HL-60 (cell line): ENCODE results near the gene AMN1.
"Not testable (repeated sequence)": the region's sequence is repeated elsewhere in the genome, so short reads cannot be mapped to it uniquely, and the experiment has no call there.

Source experiments
- DNase-seq, 2 experiments: peaks; one replicate each; pipeline ENCODE4 v3.0.0-alpha.2; 2010 to 2020; ENCODE audit warnings: low read depth in 1 of 2, low spot score in 1 of 2
- H3K27ac ChIP-seq: fragments of 250-450 bp; sonication (Bioruptor Pico); replicated peaks from 2 replicates; pipeline ENCODE4 v1.5.1; 2020; ENCODE audit warnings: mild to moderate bottlenecking, moderate library complexity
- H3K27me3 ChIP-seq: fragments of 250-450 bp; sonication (Bioruptor Pico); 2 replicates; pipeline ENCODE4 v1.5.1; 2021; ENCODE audit warnings: mild to moderate bottlenecking, moderate library complexity; ENCODE audit not compliant: insufficient read depth, poor library complexity, severe bottlenecking
- H3K4me3 ChIP-seq: replicated peaks from 2 replicates; pipeline ENCODE4 v1.5.1; 2011; ENCODE audit warnings: mild to moderate bottlenecking, control low read depth, low read length; ENCODE audit not compliant: insufficient read depth
- GABPA ChIP-seq: IDR thresholded peaks from 2 replicates; pipeline ENCODE4 v1.6.1; 2012; ENCODE audit warnings: low read depth
- POLR2AphosphoS5 ChIP-seq: IDR thresholded peaks from 2 replicates; pipeline ENCODE4 v1.6.1; 2012; ENCODE audit warnings: low read depth
- SPI1 ChIP-seq: IDR thresholded peaks from 2 replicates; pipeline ENCODE4 v1.6.1; 2012; ENCODE audit warnings: low read depth, mild to moderate bottlenecking, borderline replicate concordance
- TF ChIP-seq, protein P1 (sequence below): IDR thresholded peaks from 2 replicates; pipeline ENCODE4 v1.6.1; 2012; ENCODE audit warnings: low read depth; ENCODE audit not compliant: insufficient replicate concordance
- TF ChIP-seq, protein P2 (sequence below): IDR thresholded peaks from one replicate; pipeline ENCODE4 v1.5.1; 2011; ENCODE audit warnings: low read length, control low read depth, inconsistent platforms; ENCODE audit not compliant: insufficient read depth

Gene AMN1

DNA sequence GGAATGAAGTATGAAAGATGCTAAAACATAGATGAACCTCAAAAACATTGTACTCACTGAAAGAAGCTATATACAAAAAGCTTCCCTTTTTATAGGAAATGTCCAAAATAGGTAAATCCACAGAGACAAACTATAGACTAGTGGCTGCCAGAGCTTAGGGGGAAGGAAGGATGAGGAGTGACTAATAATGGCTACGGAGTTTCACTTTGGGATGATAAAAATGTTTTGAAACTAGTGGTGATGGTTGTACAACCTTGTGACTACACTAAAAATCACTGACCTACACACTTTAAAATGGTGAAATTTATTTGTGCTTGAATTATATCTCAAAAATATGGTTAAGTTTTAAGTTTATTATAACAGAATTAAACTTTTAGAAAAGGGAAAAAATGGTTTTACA is 37.1 kb upstream of the AMN1 start:
- Histone ChIP-seq H3K27me3 (no peaks in the 10 kb centered on the region), H3K4me3 (no peak overlapping the region), H3K27ac (no peak overlapping the region)
- DNase-seq, result peak in 1 of 2 experiments; percentile 17
- TF ChIP-seq SPI1 (no peak), POLR2AphosphoS5 (no peak), GABPA (no peak)
- TF ChIP-seq, protein P1, sequence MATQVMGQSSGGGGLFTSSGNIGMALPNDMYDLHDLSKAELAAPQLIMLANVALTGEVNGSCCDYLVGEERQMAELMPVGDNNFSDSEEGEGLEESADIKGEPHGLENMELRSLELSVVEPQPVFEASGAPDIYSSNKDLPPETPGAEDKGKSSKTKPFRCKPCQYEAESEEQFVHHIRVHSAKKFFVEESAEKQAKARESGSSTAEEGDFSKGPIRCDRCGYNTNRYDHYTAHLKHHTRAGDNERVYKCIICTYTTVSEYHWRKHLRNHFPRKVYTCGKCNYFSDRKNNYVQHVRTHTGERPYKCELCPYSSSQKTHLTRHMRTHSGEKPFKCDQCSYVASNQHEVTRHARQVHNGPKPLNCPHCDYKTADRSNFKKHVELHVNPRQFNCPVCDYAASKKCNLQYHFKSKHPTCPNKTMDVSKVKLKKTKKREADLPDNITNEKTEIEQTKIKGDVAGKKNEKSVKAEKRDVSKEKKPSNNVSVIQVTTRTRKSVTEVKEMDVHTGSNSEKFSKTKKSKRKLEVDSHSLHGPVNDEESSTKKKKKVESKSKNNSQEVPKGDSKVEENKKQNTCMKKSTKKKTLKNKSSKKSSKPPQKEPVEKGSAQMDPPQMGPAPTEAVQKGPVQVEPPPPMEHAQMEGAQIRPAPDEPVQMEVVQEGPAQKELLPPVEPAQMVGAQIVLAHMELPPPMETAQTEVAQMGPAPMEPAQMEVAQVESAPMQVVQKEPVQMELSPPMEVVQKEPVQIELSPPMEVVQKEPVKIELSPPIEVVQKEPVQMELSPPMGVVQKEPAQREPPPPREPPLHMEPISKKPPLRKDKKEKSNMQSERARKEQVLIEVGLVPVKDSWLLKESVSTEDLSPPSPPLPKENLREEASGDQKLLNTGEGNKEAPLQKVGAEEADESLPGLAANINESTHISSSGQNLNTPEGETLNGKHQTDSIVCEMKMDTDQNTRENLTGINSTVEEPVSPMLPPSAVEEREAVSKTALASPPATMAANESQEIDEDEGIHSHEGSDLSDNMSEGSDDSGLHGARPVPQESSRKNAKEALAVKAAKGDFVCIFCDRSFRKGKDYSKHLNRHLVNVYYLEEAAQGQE, result no peak
- TF ChIP-seq, protein P2, sequence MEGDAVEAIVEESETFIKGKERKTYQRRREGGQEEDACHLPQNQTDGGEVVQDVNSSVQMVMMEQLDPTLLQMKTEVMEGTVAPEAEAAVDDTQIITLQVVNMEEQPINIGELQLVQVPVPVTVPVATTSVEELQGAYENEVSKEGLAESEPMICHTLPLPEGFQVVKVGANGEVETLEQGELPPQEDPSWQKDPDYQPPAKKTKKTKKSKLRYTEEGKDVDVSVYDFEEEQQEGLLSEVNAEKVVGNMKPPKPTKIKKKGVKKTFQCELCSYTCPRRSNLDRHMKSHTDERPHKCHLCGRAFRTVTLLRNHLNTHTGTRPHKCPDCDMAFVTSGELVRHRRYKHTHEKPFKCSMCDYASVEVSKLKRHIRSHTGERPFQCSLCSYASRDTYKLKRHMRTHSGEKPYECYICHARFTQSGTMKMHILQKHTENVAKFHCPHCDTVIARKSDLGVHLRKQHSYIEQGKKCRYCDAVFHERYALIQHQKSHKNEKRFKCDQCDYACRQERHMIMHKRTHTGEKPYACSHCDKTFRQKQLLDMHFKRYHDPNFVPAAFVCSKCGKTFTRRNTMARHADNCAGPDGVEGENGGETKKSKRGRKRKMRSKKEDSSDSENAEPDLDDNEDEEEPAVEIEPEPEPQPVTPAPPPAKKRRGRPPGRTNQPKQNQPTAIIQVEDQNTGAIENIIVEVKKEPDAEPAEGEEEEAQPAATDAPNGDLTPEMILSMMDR, result no peak

DNA sequence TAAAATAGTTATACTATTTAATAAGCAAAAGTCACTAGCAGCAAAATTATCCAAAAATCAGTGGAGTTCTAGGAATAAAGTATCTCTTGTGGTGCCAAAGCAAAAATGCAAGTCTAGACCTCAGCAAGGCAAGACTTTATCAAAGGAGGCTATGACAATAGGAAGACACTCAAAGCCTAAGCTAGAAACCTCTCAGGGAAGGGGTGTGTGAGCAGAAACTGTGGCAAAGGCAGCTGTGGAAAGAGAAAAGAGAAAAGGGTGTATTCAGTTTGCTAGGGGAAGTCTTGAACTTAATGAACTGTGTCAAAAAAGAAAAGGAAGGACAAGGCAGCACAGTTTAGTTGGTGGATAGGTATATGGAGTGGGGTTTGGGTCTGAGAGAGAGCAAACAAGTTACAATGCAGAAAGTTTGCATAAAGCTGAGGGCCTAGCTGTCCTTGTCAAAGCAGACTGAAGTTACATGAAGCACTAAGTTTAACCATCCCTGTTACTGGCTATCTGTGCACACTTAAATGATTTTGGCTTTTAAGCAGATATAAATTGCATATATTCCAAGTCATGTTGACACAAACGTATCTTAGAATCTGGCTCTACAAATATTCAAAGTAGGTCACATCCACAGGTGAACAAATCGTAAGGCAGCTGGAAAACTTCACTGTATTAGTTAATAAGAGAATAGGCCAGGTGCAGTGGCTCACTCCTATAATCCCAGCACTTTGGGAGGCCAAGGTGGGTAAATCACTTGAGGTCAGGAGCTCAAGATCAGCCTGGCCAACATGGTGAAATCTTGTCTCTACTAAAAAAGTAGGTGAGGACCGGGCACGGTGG is 31.0 kb upstream of the AMN1 start:
- TF ChIP-seq GABPA (no peak), SPI1 (no peak), POLR2AphosphoS5 (no peak)
- TF ChIP-seq, protein P2, result no peak
- TF ChIP-seq, protein P1, result no peak
- Histone ChIP-seq H3K27me3 (no peaks in the 10 kb centered on the region), H3K4me3 (no peak overlapping the region), H3K27ac (no peak overlapping the region)
- no peak for DNase-seq

DNA sequence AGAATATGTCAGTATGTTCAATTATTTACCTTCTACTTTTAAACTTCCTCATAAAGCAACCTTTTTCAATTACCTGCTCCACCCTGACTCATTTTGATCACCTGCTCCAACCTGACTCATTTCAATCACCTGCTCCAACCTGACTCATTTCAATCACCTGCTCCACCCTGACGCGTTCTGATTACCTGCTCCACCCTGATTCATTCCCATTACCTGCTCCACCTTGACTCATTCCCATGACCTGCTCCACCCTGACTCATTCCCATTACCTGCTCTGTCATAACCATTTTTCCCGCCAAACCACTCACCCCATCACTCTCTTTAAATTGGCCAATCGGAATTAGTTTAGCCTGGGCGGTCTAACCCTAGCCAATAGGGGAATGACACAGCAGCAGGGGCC is 29.5 kb upstream of the AMN1 start:
- H3K4me3 ChIP-seq, H3K27me3 ChIP-seq, DNase-seq, H3K27ac ChIP-seq: not testable (repeated sequence)

GRCh38 chr12:31756977-31757420 is 28.2 kb upstream of the AMN1 start:
- no peaks in the 10 kb centered on the region for H3K27me3 ChIP-seq
- no peak overlapping the region for H3K4me3 ChIP-seq
- no peak overlapping the region for H3K27ac ChIP-seq
- DNase-seq, result no peak
- TF ChIP-seq POLR2AphosphoS5 (no peak), SPI1 (no peak), GABPA (no peak)
- TF ChIP-seq, protein P2, result no peak
- TF ChIP-seq, protein P1, result no peak
